Stimulated activated CD4-positive, alpha-beta T cell treated with anti-CD3 and anti-CD28 coated beads, Interleukin-1b, Interleukin-23, amount 100 ng/mL, for 4 hours (primary cell): ENCODE results near the gene DISP1.

ENCODE experiments used
- DNase-seq, 2 donors: peaks; one replicate each; pipeline ENCODE4 v3.0.0-alpha.2; 2020; ENCODE audit warnings: low read depth in 2 of 2

DISP1 gene

DNA sequence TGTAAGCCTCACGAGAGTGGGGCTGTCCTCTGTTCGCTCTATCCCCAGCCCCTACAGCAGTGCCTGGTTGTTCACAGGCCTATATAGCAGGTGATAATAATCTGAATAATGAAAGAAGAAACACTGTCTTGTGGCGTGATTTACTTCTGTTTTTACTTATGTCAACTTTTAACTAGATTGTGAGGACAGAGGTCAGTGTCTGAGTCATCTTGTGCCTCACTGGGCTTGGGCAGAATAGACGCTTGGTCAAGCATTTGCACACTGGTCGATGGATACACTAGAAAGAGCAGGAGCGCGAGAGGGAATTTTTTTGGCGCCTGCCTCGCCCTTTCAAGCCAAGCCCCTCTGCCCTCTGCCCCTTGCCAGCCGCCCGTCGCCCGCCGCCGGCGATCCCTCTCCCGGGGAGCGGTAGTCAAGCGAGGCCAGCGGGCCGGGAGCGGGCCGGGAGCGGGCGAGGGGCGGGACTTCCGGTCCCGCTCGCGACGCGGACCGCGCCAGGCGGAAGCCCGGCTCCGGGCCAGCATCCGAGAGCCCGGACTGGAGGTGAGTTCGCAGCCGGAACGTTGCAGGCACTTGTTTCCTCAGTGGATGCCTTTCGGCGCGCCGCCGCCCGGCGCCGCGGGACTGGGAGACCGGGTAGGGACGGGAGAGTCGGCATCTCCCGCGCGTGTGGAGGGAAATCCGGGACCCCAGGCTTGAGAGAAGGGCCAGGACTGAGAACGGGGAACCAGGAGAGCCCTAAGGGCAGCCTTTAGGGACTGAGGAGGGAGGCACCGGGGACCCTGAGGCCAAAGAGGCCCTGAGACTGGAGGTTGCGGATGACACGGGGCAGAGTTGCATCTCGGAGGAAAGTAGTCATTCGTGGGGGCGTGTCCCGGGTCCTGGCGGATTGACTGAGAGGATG, at the start of gene DISP1:
DISP1 (plus strand) TSS at position 504 of the 904 bp plus-strand sequence. CDS start 127,785 bp downstream, outside the sequence.
- peak; percentile 54 to 64 for DNase-seq

DNA sequence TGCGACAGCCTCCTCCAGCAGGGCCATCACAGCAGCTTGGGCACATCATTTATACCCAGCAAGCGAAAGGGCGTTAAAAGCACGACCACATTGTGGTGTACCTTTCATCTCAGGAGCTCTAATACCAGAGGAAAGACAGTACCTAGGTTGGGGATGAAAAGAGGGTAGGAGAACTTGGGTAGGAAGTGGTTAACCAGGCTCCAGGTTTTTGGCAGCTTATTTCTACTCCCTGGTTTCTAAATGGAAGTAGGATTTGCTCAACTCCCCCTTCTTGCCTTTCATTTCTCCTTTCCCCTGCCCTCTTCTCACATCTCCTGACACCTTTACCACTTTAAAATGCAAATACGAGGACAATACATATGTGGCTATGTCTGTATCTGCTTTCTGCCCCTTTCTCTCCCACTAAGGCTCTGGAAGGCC, 47.7 kb upstream of the DISP1 start:
- no peak for DNase-seq

- DNase-seq: no peak
These were observed 46.2 kb upstream of the DISP1 start for GRCh38 chr1:222768592-222768991.

DNA sequence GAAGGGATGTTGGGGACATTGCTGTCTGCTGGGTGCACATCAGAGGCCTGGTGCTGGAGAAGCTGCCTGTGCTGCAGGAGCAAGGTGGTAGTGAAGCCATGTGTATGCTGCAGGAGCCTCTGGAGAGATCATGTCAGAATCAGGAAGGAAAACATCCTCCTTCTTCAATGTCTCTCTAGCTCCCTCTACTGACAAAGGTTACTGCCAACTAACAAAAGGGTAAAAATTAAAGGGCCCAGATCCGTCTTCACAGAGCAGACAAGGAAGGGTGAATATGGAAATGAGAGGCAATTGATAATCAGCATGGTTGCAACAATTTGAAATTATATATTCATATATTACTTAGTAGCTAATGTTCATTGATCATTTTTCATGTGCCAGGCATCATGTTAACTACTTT, 45.7 kb upstream of the DISP1 start:
- no peak for DNase-seq

GRCh38 chr1:222769971-222770620, 44.7 kb upstream of the DISP1 start:
- no peak for DNase-seq

- no peak for DNase-seq
These were observed 41.9 kb upstream of the DISP1 start for GRCh38 chr1:222772996-222773379.

DNA sequence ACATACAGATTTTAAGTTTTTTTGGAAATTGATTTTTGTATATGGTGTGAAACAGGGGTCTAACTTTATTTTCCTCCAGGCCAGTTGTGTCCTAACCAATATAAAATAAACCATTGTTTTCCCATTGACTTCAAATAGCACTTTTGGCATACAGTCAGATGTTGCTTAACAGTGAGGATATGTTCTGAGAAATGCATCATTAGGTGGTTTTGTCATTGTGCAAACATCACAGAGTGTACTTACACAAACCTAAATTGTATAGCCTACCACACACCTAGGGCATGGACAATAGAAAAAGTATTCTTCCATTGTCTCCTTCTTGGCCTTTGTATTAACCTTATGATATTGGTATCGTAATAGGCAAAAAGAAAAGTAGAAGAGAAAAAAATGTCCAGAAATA, 37.4 kb upstream of the DISP1 start:
- no peak for DNase-seq

- DNase-seq: no peak
These were observed 36.9 kb upstream of the DISP1 start for GRCh38 chr1:222777977-222778376.

DNA sequence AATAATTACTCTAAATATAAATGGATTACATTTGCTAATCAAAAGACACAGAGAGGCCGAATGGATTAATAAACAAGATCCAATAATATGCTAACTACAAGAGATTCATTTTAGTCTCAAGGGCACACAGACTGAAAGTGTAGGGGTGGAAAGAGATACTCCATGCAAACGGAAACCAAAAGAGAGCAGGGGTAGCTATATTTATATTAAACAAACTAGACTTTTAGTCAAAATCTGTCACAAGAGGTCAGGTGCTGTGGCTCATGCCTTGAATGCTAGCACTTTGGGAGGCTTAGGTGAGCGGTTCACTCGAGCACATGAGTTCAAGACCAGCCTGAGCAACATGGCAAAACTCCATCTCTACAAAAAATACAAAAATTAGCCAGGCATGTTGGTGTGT, 33.6 kb upstream of the DISP1 start:
- no peak for DNase-seq

- no peak for DNase-seq
These were observed 31.8 kb upstream of the DISP1 start for GRCh38 chr1:222783051-222783450.

- no peak for DNase-seq
These were observed 30.5 kb upstream of the DISP1 start for GRCh38 chr1:222784371-222784770.

- DNase-seq: no peak
These were observed 29.9 kb upstream of the DISP1 start for GRCh38 chr1:222784916-222785315.

DNA sequence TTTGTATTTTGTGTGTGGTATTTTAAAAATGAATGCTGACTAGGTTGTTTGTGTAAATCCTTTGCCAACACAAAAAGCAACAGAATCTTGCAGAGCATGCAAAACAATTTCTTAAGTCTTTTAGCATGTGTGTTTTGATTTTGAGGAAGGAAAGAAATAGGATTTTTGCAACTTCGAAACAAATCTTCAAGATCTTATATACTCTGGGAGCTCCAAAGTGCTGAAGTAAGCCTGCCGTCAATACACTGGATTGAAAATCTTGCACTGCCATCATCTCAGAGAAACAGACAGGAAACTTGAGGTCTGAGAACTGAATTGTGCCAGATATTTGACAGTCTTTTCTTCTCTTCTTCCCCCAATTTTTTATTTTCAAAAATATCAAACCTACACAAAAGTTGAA, 29.3 kb upstream of the DISP1 start:
- DNase-seq: no peak

DNA sequence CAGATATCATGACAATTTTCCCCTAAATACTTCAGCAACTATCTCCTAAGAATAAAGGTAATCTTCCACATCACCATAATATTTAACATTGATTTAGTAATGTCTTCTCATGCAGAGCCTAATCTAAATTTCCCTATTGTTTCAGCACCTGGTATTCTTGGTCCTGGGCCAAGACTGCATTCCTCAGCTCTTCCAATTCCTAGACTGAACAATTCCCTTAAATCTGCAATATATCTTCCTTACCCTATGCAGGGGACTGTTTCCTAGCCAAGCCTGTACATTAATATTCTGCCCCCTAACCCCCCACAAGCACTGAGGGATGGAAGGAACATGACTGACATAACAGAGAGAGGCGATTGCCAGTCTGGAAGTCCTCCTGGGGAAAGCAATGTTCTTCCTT, 28.7 kb upstream of the DISP1 start:
- no peak for DNase-seq

- DNase-seq: no peak
These were observed 27.1 kb upstream of the DISP1 start for GRCh38 chr1:222787729-222788128.

DNA sequence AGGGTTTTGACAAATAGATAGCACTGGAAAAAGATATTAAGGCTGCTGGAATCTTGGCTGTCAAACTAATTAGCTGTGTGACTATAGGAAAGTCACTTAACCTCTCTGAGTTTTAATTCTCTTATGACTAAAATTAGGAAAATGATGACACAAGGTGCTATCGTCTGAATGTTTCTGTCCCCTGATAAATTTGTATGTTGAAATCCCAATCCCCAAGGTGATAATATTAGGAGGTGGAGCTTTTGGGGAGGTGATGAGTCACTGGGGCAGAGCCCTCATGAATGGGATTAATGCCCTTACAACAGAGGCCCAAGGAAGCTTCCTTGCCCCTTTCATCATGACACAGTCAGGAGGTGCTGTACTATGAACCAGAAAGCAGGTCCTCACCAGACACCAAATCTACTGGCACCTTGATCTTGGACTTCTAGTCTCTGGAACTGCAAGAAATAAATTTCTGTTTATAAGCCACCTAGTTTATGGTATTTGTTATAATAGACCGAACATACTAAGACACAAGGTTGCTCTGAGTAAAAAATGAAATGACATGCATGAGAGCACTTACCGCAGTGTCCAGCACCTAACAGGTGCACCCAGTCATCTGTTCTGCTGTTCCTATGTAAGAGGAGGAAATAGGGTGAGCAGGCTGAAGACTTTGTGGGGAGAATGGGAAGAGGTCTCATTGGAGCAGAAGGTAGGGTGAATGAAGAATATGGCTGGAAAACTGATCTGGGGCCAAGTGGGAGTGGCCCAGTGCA, 26.3 kb upstream of the DISP1 start:
- no peak for DNase-seq

GRCh38 chr1:222790115-222790514, 24.7 kb upstream of the DISP1 start:
- no peak for DNase-seq

DNA sequence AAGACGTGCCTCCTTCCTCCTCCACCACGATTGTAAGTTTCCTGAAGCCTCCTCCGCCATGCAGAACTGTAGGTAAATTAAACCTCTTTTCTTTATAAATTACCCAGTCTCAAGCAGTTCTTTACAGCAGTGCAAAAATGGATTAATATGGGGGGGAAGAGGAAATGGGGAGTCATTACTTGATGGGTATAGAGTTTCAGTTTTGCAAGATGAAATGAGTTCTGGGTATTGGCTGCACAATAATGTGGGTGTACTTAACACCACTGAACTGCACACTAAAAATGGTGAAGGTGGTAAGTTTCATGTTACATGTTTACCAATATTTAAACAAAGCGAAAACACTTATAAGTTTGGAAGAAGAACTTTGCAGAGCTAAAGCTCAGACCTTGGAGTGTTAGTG, 24.3 kb upstream of the DISP1 start:
- no peak for DNase-seq

- DNase-seq: no peak
These were observed 23.7 kb upstream of the DISP1 start for GRCh38 chr1:222791006-222791710.

GRCh38 chr1:222792744-222793143, 22.1 kb upstream of the DISP1 start:
- no peak for DNase-seq

GRCh38 chr1:222794656-222795474, 20.0 kb upstream of the DISP1 start:
- no peak for DNase-seq
